ENCODE measurements around the gene APAF1.

The APAF1 gene

DNA sequence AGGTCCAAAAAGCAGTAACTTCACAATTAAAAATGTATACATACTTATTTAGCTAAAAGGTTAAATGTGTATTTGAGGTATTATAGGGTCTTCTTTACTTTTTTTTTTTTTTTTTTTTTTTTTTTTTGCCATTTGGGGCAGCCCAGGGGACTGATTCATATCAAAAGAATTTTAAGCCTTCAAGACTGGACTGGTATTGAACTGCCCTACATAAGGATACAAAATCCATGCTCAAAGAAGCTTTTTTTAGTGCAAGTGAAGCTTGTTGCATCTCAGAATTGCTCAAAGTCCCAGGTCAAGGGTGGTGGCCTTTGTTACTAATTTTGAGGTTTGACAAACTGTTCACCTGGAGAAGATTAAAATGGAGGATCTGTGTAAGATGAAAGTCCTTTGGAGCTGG lies 124.0 kb downstream of the APAF1 start:
- no peak overlapping the region for H3K4me3 ChIP-seq (replicated peaks; ENCODE audit: low read depth, low read length)
- TF ChIP-seq, protein P1, sequence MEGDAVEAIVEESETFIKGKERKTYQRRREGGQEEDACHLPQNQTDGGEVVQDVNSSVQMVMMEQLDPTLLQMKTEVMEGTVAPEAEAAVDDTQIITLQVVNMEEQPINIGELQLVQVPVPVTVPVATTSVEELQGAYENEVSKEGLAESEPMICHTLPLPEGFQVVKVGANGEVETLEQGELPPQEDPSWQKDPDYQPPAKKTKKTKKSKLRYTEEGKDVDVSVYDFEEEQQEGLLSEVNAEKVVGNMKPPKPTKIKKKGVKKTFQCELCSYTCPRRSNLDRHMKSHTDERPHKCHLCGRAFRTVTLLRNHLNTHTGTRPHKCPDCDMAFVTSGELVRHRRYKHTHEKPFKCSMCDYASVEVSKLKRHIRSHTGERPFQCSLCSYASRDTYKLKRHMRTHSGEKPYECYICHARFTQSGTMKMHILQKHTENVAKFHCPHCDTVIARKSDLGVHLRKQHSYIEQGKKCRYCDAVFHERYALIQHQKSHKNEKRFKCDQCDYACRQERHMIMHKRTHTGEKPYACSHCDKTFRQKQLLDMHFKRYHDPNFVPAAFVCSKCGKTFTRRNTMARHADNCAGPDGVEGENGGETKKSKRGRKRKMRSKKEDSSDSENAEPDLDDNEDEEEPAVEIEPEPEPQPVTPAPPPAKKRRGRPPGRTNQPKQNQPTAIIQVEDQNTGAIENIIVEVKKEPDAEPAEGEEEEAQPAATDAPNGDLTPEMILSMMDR (IDR thresholded peaks at IDR 0.05; ENCODE audit: low read depth, low read length, missing control alignments) = no peak
- no peak for DNase-seq (ENCODE audit: extremely low read depth, low read depth)

DNA sequence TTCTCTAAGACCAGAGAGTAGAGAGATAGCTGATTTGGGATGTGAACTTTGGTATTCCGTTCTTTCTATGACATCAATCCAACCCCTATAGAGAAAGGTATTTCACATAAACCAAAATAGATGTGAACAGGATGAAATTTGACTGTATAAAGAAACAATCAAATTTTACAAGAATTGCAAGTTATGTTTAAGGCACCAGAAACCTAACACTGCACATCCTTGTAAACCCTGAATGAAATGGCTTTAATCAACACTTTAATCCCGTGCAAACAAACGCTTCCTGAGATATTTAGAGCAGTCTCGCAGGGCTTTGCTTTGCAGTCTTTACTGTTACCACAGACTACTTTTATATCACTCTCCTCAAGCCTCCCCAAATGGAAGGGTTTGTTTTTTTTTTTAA lies 125.1 kb downstream of the APAF1 start:
- DNase-seq (ENCODE audit: extremely low read depth, low read depth) = no peak
- no peak overlapping the region for H3K4me3 ChIP-seq (replicated peaks; ENCODE audit: low read depth, low read length)
- TF ChIP-seq, protein P1 (IDR thresholded peaks at IDR 0.05; ENCODE audit: low read depth, low read length, missing control alignments) = no peak

- DNase-seq (ENCODE audit: extremely low read depth, low read depth) = no peak
- no peak overlapping the region for H3K4me3 ChIP-seq (replicated peaks; ENCODE audit: low read depth, low read length)
- TF ChIP-seq, protein P1 (IDR thresholded peaks at IDR 0.05; ENCODE audit: low read depth, low read length, missing control alignments) = no peak
Observed at GRCh38 chr12:98771811-98772752, 127.0 kb downstream of the APAF1 start.

GRCh38 chr12:98772818-98773217 lies 127.7 kb downstream of the APAF1 start:
- no peak for DNase-seq (ENCODE audit: extremely low read depth, low read depth)
- TF ChIP-seq, protein P1 (IDR thresholded peaks at IDR 0.05; ENCODE audit: low read depth, low read length, missing control alignments) = no peak
- H3K4me3 ChIP-seq (replicated peaks; ENCODE audit: low read depth, low read length) = no peak overlapping the region

DNA sequence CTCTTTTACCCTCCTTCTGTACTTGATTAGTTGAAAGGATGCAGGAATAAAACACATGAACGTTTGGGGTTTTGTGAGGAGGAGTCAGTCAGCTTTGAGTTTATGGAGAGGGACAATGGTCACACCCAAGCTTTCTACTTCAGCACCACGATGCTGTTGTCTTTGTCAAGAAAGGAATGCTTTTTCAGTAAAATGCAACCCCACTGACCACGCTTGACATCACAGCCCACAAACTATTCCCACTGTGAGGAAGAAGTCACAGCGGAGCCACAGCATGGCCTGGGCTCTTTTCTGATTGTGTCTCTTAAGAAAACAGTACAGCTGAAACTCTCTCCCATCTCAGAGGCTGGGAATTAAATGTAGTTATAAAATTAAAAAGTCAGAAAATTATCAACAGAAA lies 135.2 kb downstream of the APAF1 start:
- no peak overlapping the region for H3K4me3 ChIP-seq (replicated peaks; ENCODE audit: low read depth, low read length)
- no peak for DNase-seq (ENCODE audit: extremely low read depth, low read depth)
- TF ChIP-seq, protein P1 (IDR thresholded peaks at IDR 0.05; ENCODE audit: low read depth, low read length, missing control alignments) = no peak

- DNase-seq (ENCODE audit: extremely low read depth, low read depth) = no peak
- TF ChIP-seq, protein P1 (IDR thresholded peaks at IDR 0.05; ENCODE audit: low read depth, low read length, missing control alignments) = no peak
- no peak overlapping the region for H3K4me3 ChIP-seq (replicated peaks; ENCODE audit: low read depth, low read length)
Observed at GRCh38 chr12:98783420-98783819, 138.3 kb downstream of the APAF1 start.

Data from HFF-Myc (cell line).